ENCODE measurements around the gene C9orf85.
"Not testable (repeated sequence)": the region's sequence is repeated elsewhere in the genome, so short reads cannot be mapped to it uniquely, and the experiment has no call there.

Gene C9orf85

DNA sequence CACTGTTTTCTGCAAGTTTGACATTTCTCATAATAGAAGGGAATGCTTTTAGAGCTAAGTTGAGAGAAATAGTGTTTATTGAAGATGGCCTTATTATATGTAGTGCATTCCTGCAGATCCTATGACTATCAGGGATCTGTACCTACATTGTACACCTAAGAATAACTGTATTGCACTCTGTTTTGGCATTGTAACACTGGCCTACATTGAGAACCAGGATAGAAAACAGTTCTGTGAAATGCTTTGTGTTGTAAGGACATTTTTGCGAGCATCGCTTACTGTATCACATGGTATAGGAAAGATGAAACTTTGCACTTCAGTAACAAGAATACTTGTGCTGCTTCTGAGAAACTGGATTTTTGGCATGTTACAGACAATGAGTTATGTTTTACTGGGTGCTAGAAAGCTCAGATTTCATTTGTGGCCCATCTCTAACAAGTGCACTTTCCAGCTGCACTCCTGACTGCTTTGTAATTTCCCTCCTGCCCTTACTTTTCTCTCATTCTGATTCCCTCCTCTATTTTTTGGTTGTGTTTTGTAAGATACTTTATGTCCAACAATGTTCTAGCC lies 30.6 kb downstream of the C9orf85 start:
- Histone ChIP-seq H3K4me1 (ENCODE audit: control insufficient read depth in 1 of 2, insufficient read depth in 1 of 2, low read depth in 1 of 2, low read length in 1 of 2) (peaks cover 0 to 8% of the 10 kb centered on the region in 2 experiments), H3K36me3 (no peaks in the 10 kb centered on the region), H3K4me3 (ENCODE audit: low read depth in 1 of 2, low read length in 1 of 2) (no peak overlapping the region), H3K9me3 (no peaks in the 10 kb centered on the region), H3K27me3 (no peaks in the 10 kb centered on the region), H3K27ac (no peak overlapping the region)
- TF ChIP-seq, protein P1, sequence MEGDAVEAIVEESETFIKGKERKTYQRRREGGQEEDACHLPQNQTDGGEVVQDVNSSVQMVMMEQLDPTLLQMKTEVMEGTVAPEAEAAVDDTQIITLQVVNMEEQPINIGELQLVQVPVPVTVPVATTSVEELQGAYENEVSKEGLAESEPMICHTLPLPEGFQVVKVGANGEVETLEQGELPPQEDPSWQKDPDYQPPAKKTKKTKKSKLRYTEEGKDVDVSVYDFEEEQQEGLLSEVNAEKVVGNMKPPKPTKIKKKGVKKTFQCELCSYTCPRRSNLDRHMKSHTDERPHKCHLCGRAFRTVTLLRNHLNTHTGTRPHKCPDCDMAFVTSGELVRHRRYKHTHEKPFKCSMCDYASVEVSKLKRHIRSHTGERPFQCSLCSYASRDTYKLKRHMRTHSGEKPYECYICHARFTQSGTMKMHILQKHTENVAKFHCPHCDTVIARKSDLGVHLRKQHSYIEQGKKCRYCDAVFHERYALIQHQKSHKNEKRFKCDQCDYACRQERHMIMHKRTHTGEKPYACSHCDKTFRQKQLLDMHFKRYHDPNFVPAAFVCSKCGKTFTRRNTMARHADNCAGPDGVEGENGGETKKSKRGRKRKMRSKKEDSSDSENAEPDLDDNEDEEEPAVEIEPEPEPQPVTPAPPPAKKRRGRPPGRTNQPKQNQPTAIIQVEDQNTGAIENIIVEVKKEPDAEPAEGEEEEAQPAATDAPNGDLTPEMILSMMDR (IDR thresholded peaks at IDR 0.05): no peak

DNA sequence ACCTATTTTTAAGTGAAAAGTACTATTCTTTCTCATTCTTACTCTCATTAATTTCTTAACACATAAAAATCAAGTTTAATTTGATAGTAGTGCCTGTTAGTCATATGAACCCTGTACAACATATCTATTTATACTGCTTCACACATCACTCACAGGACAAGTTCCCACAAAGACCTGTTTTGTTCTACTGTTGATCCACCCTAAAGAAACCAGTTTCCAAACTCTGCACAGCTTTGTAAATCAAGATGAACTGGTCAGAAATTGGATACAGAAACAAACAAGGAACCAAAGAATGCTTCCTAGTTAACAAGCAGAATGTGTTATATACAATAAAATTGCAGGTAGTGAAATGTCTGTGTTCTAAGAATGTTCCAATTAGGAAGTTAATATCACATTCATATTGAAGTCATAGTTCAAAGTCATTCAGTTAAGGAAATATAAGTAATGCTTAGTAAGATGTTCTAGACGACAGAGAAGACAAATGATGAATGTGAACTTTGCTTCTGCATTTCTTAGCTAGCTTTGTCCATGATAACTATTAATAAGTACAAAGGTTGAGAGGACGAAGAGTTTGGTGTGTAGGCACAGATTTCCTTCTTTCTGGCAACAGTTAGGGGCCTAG lies 33.4 kb downstream of the C9orf85 start:
- TF ChIP-seq, protein P1 (IDR thresholded peaks at IDR 0.05): no peak
- Histone ChIP-seq H3K9me3 (no peaks in the 10 kb centered on the region), H3K36me3 (peaks cover under 1% of the 10 kb centered on the region), H3K27ac (no peak overlapping the region), H3K27me3 (no peaks in the 10 kb centered on the region), H3K4me1 (ENCODE audit: control insufficient read depth in 1 of 2, insufficient read depth in 1 of 2, low read depth in 1 of 2, low read length in 1 of 2) (no peaks in the 10 kb centered on the region), H3K4me3 (ENCODE audit: low read depth in 1 of 2, low read length in 1 of 2) (no peak overlapping the region)

DNA sequence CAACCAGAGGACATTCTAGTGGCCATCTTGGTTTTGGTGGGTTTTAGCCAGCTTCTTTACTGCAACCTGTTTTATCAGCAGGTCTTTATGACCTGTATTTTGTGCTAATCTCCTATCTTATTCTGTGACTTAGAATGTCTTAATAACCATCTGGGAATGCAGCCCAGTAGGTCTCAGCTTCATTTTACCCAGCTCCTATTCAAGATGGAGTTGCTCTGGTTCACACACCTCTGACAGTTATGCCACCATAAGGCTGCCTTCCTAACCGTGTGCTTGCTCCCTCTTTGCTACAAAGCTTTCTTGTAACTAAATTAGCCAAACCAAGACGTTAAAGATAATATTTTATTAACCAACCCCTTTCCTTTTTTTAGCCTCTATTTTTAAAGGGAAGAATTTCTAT lies 43.2 kb downstream of the C9orf85 start:
- not testable (repeated sequence) for H3K27me3 ChIP-seq; H3K9me3 ChIP-seq; H3K4me1 ChIP-seq (ENCODE audit: control insufficient read depth in 1 of 2, insufficient read depth in 1 of 2, low read depth in 1 of 2, low read length in 1 of 2); H3K27ac ChIP-seq; H3K36me3 ChIP-seq; H3K4me3 ChIP-seq (ENCODE audit: low read depth in 1 of 2, low read length in 1 of 2)

DNA sequence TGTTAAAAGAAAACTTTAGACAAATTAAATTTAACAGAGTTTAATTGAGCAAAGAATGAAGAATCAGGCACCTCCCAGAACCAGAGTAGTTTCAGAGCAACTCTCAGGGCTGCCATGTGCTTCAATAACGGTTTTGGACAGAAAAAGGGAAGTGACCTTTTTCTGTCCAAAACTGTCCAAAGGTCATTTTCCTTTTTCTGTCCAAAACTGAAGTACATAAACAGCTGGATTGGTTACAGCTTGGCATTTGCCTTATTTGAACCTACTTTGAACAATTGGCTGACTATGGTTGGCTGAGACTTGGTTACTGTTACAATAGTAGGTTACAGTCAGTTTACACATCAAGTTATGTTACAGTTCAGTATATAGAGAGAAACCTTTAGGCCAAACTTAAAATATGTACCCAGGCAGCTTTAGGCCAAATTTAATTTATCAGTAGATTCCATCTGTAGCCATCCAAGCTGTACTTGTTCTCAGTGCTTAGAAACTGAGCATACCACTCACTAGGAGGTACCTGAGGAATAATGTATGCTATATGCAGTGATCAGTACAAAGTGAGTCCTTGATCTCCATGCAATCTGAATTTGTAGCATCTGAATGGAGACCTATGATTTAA lies 44.0 kb downstream of the C9orf85 start:
- H3K4me1 ChIP-seq (ENCODE audit: control insufficient read depth in 1 of 2, insufficient read depth in 1 of 2, low read depth in 1 of 2, low read length in 1 of 2): no peaks in the 10 kb centered on the region
- TF ChIP-seq, protein P1 (IDR thresholded peaks at IDR 0.05): no peak
- H3K36me3 ChIP-seq: no peaks in the 10 kb centered on the region
- H3K4me3 ChIP-seq (ENCODE audit: low read depth in 1 of 2, low read length in 1 of 2): no peak overlapping the region
- no peaks in the 10 kb centered on the region for H3K27me3 ChIP-seq
- no peaks in the 10 kb centered on the region for H3K9me3 ChIP-seq
- no peak overlapping the region for H3K27ac ChIP-seq

DNA sequence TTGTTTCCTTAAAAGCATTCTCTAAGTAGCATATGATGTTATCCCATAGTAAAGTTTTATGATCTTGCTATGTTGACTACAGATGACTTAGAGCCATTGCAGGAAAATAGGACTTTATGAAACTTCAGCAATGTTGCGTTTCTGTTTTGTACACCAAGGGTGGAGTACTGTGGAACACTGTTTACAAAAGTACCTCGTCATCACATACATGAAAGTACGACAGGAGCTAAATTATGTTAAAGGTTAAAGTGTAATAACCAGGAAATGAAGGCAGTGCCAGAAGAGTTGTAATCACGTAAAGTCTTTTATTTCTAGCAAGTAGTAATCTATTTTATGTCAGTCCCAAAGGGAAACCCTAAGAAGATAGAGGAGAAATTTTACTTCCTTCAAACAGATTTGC lies 50.9 kb downstream of the C9orf85 start:
- Histone ChIP-seq H3K27ac (no peak overlapping the region), H3K36me3 (peaks cover 8% of the 10 kb centered on the region), H3K4me1 (ENCODE audit: control insufficient read depth in 1 of 2, insufficient read depth in 1 of 2, low read depth in 1 of 2, low read length in 1 of 2) (no peaks in the 10 kb centered on the region), H3K9me3 (no peaks in the 10 kb centered on the region), H3K4me3 (ENCODE audit: low read depth in 1 of 2, low read length in 1 of 2) (no peak overlapping the region), H3K27me3 (no peaks in the 10 kb centered on the region)
- TF ChIP-seq, protein P1 (IDR thresholded peaks at IDR 0.05): no peak

DNA sequence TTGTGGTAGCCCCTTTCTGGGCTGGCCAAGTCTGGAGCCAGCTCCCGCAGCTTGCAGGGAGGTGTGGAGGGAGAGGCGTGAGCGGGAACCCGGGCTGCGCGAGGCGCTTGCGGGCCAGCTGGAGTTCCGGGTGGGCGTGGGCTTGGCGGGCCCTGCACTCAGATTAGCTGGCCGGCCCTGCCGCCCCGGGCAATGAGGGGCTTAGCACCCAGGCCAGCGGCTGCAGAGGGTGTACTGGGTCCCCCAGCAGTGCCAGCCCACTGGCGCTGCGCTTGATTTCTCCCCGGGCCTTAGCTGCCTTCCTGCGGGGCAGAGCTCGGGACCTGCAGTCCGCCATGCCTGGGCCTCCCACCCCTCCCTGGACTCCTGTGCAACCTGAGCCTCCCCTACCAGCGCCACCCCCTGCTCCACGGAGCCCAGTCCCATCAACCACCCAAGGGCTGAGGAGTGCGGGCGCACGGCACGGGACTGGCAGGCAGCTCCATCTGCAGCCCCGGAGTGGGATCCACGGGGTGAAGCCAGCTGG lies 52.1 kb downstream of the C9orf85 start:
- H3K36me3 ChIP-seq; H3K9me3 ChIP-seq; H3K4me3 ChIP-seq (ENCODE audit: low read depth in 1 of 2, low read length in 1 of 2); H3K27me3 ChIP-seq; H3K4me1 ChIP-seq (ENCODE audit: control insufficient read depth in 1 of 2, insufficient read depth in 1 of 2, low read depth in 1 of 2, low read length in 1 of 2); H3K27ac ChIP-seq: not testable (repeated sequence)
